HG03460 (cell line): Measurements from ENCODE around the gene ADH5.
"Not testable (repeated sequence)": the region's sequence is repeated elsewhere in the genome, so short reads cannot be mapped to it uniquely, and the experiment has no call there.

Source experiments
- ATAC-seq: cut with Tn5 transposase; IDR thresholded peaks from one replicate; pipeline ENCODE4 v1.9.1; 2021; ENCODE audit not compliant: unreplicated experiment

The ADH5 gene

GRCh38 chr4:99033956-99034355 is 54.6 kb downstream of the ADH5 start:
- no peak for ATAC-seq

- ATAC-seq = no peak
Observed at GRCh38 chr4:99029852-99030251, 58.7 kb downstream of the ADH5 start.

- peak; percentile 46 for ATAC-seq
Observed at GRCh38 chr4:99029018-99029735, 59.4 kb downstream of the ADH5 start.

GRCh38 chr4:99028187-99028586 is 60.4 kb downstream of the ADH5 start:
- ATAC-seq = peak; percentile 61

- ATAC-seq = no peak
Observed at GRCh38 chr4:99027304-99027703, 61.3 kb downstream of the ADH5 start.

- no peak for ATAC-seq
Observed at GRCh38 chr4:99025506-99025905, 63.1 kb downstream of the ADH5 start.

- ATAC-seq = no peak
Observed at GRCh38 chr4:99024481-99025275, 63.9 kb downstream of the ADH5 start.

- not testable (repeated sequence) for ATAC-seq
Observed at GRCh38 chr4:99023800-99024251, 64.8 kb downstream of the ADH5 start.

GRCh38 chr4:99022566-99022965 is 66.0 kb downstream of the ADH5 start:
- no peak for ATAC-seq

- ATAC-seq = no peak
Observed at GRCh38 chr4:99021386-99021785, 67.2 kb downstream of the ADH5 start.
